GM21423 (cell line): ENCODE results near the gene NFASC.

Experiments used
- ATAC-seq: cut with Tn5 transposase; IDR thresholded peaks from one replicate; pipeline ENCODE4 v1.9.1; 2021; ENCODE audit warnings: mild to moderate bottlenecking, moderate library complexity; ENCODE audit not compliant: unreplicated experiment

The NFASC gene

GRCh38 chr1:204858363-204858821 is 12.3 kb upstream of the NFASC start:
- ATAC-seq, result no peak

GRCh38 chr1:204859861-204860267 is 10.8 kb upstream of the NFASC start:
- no peak for ATAC-seq

- no peak for ATAC-seq
Measured at GRCh38 chr1:204863024-204863423, 7.6 kb upstream of the NFASC start.

GRCh38 chr1:204863730-204864129 is 6.9 kb upstream of the NFASC start:
- ATAC-seq, result no peak

- no peak for ATAC-seq
Measured at GRCh38 chr1:204866051-204866596, 4.5 kb upstream of the NFASC start.

- no peak for ATAC-seq
Measured at GRCh38 chr1:204867203-204867602, 3.5 kb upstream of the NFASC start.

GRCh38 chr1:204867666-204868339 is 2.9 kb upstream of the NFASC start:
- ATAC-seq, result no peak

GRCh38 chr1:204868340-204868700 is 2.3 kb upstream of the NFASC start:
- no peak for ATAC-seq

- ATAC-seq, result no peak
Measured at GRCh38 chr1:204869097-204869496, 1.6 kb upstream of the NFASC start.

- ATAC-seq, result no peak
Measured at GRCh38 chr1:204871405-204872037, 859 bp downstream of the NFASC start.

- ATAC-seq, result no peak
Measured at GRCh38 chr1:204872262-204872881, 1.7 kb downstream of the NFASC start.

- ATAC-seq, result no peak
Measured at GRCh38 chr1:204873176-204873575, 2.5 kb downstream of the NFASC start.

- ATAC-seq, result no peak
Measured at GRCh38 chr1:204873714-204874113, 3.1 kb downstream of the NFASC start.

- ATAC-seq, result no peak
Measured at GRCh38 chr1:204874274-204874673, 3.6 kb downstream of the NFASC start.

GRCh38 chr1:204875255-204875654 is 4.6 kb downstream of the NFASC start:
- ATAC-seq, result no peak

GRCh38 chr1:204878621-204879234 is 8.1 kb downstream of the NFASC start:
- no peak for ATAC-seq

GRCh38 chr1:204879351-204879750 is 8.7 kb downstream of the NFASC start:
- no peak for ATAC-seq

GRCh38 chr1:204880906-204881305 is 10.2 kb downstream of the NFASC start:
- no peak for ATAC-seq

- ATAC-seq, result no peak
Measured at GRCh38 chr1:204882479-204882878, 11.8 kb downstream of the NFASC start.

GRCh38 chr1:204883405-204883804 is 12.7 kb downstream of the NFASC start:
- ATAC-seq, result no peak

- ATAC-seq, result no peak
Measured at GRCh38 chr1:204885288-204885711, 14.6 kb downstream of the NFASC start.
